MM.1S (cell line): ENCODE data around the gene EDAR.

Source experiments
- DNase-seq: peaks from one replicate; pipeline ENCODE4 v3.0.0-alpha.2; 2015
- H2AFZ ChIP-seq: fragments of 300-600 bp; sonication (generic); 2 replicates; pipeline ENCODE4 v1.6.0; 2016; ENCODE audit warnings: antibody characterized with exemption, low read length
- H3F3A ChIP-seq: fragments of 300-600 bp; sonication (generic); 2 replicates; pipeline ENCODE4 v1.6.1; 2016; ENCODE audit warnings: mild to moderate bottlenecking, antibody characterized with exemption, low read length, moderate library complexity, mixed read lengths; ENCODE audit not compliant: insufficient read depth
- H3K27ac ChIP-seq: fragments of 300-600 bp; sonication (generic); 2 replicates; pipeline ENCODE4 v1.5.1; 2016; ENCODE audit warnings: mild to moderate bottlenecking, low read length
- H3K27me3 ChIP-seq: fragments of 300-600 bp; sonication (generic); replicated peaks from 2 replicates; pipeline ENCODE4 v1.6.0; 2016; ENCODE audit warnings: low read length; ENCODE audit not compliant: insufficient read depth
- H3K36me3 ChIP-seq: fragments of 300-600 bp; sonication (generic); replicated peaks from 2 replicates; pipeline ENCODE4 v1.6.1; 2016; ENCODE audit warnings: mild to moderate bottlenecking, low read length, mixed read lengths; ENCODE audit not compliant: insufficient read depth
- H3K4me1 ChIP-seq: fragments of 300-600 bp; sonication (generic); 2 replicates; pipeline ENCODE4 v1.6.1; 2016; ENCODE audit warnings: low read length, mixed read lengths
- H3K4me2 ChIP-seq: fragments of 300-600 bp; sonication (generic); 2 replicates; pipeline ENCODE4 v1.6.0; 2016; ENCODE audit warnings: low read depth, low read length
- H3K4me3 ChIP-seq: fragments of 300-600 bp; sonication (generic); 2 replicates; pipeline ENCODE4 v1.5.1; 2016; ENCODE audit warnings: low read length, mixed read lengths
- H3K79me2 ChIP-seq: fragments of 300-600 bp; sonication (generic); 2 replicates; pipeline ENCODE4 v1.6.1; 2016; ENCODE audit warnings: mixed run types, low read length, mixed read lengths
- H3K9ac ChIP-seq: fragments of 300-600 bp; sonication (generic); 2 replicates; pipeline ENCODE4 v1.6.1; 2016; ENCODE audit warnings: low read length, mixed read lengths
- H3K9me2 ChIP-seq: fragments of 300-600 bp; sonication (generic); replicated peaks from 2 replicates; pipeline ENCODE4 v1.6.1; 2016; ENCODE audit warnings: mild to moderate bottlenecking, low read length, mixed read lengths; ENCODE audit not compliant: insufficient read depth
- H3K9me3 ChIP-seq: fragments of 300-600 bp; sonication (generic); replicated peaks from 2 replicates; pipeline ENCODE4 v1.6.1; 2016; ENCODE audit warnings: mild to moderate bottlenecking, low read length, mixed read lengths; ENCODE audit not compliant: insufficient read depth
- H4K20me1 ChIP-seq: fragments of 300-600 bp; sonication (generic); 2 replicates; pipeline ENCODE4 v1.6.1; 2016; ENCODE audit warnings: mild to moderate bottlenecking, low read length, moderate library complexity, mixed read lengths; ENCODE audit not compliant: insufficient read depth
- EZH2 ChIP-seq: fragments of 300-600 bp; sonication (generic); optimal IDR thresholded peaks from 2 replicates; pipeline ENCODE3; 2017; ENCODE audit warnings: low read depth, mild to moderate bottlenecking, antibody characterized with exemption, low read length, mixed read lengths
- EZH2phosphoT487 ChIP-seq: fragments of 300-600 bp; sonication (generic); IDR thresholded peaks from 2 replicates; pipeline ENCODE4 v1.6.1; 2018; ENCODE audit warnings: antibody characterized with exemption, low read length
- TF ChIP-seq, protein P1 (sequence below): fragments of 300-600 bp; sonication (generic); IDR thresholded peaks from 2 replicates; pipeline ENCODE4 v1.5.1; 2016; ENCODE audit warnings: antibody characterized with exemption, low read length, mixed read lengths

EDAR gene

DNA sequence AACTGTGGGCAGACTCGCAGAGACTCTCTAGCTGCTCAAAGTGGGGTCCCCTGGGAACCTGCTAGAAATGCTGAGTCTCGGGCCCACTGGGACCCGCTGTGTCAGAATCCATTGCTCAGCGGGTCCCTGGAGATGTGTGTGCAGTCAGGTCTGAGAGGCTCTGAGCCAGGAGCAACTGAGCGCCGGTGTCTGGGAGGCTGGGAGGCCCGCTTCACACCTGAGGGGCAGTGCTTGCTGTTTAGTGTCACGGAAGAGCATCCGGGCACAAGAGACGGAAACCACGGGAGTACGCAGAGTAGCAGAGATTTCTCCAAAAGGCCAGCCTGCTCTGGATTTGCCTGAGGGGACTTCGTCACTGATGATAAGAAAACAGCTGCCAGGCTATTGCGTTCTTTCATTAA is 70.1 kb downstream of the EDAR start:
- Histone ChIP-seq H3F3A (no peaks in the 10 kb centered on the region), H3K9me2 (no peaks in the 10 kb centered on the region), H3K9me3 (no peaks in the 10 kb centered on the region), H3K79me2 (no peaks in the 10 kb centered on the region), H3K4me2 (no peak overlapping the region), H4K20me1 (no peaks in the 10 kb centered on the region), H3K4me3 (no peak overlapping the region), H3K27me3 (no peaks in the 10 kb centered on the region), H3K9ac (no peak overlapping the region), H3K27ac (no peak overlapping the region), H3K4me1 (no peaks in the 10 kb centered on the region), H3K36me3 (no peaks in the 10 kb centered on the region), H2AFZ (no peak overlapping the region)
- TF ChIP-seq, protein P1, sequence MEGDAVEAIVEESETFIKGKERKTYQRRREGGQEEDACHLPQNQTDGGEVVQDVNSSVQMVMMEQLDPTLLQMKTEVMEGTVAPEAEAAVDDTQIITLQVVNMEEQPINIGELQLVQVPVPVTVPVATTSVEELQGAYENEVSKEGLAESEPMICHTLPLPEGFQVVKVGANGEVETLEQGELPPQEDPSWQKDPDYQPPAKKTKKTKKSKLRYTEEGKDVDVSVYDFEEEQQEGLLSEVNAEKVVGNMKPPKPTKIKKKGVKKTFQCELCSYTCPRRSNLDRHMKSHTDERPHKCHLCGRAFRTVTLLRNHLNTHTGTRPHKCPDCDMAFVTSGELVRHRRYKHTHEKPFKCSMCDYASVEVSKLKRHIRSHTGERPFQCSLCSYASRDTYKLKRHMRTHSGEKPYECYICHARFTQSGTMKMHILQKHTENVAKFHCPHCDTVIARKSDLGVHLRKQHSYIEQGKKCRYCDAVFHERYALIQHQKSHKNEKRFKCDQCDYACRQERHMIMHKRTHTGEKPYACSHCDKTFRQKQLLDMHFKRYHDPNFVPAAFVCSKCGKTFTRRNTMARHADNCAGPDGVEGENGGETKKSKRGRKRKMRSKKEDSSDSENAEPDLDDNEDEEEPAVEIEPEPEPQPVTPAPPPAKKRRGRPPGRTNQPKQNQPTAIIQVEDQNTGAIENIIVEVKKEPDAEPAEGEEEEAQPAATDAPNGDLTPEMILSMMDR = no peak
- TF ChIP-seq EZH2 (no peak), EZH2phosphoT487 (no peak)
- DNase-seq = no peak

DNA sequence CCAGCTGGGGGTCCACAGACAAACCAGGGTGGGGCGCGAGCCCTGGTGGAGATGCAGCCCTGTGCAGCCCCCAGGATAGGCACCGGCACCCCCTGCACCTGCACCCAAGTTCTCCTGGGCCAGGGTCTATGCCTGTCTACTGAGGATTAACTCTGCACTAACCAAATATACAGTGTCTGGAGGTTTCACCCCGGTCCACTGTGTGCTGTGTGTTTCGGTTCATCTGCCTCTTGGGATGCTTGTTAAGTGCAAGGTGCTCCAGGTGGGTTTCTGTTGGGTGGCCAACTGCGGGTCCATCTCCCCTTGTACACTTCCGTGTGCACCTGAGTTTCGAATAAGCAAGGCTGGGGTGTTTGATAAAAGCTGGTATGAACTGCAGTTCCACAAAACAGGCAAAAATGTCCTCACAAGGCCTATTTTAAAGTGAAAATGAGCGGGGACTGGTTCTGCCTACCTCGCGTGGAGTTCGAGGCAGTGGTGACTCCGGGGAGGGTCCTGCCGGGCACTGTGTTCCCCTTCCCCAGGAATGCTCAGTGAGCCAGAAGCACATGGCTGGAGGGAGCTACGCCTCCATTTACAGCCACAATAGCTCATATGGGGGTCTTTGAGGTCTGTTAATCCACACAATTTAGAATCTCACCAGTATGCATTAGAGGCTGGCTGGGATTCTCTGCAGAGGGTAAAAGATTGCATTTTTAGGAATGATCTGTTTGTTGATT is 70.7 kb downstream of the EDAR start:
- Histone ChIP-seq H3K4me3 (no peak overlapping the region), H3K4me1 (no peaks in the 10 kb centered on the region), H3K79me2 (no peaks in the 10 kb centered on the region), H3K9ac (no peak overlapping the region), H3K27ac (no peak overlapping the region), H3K9me2 (no peaks in the 10 kb centered on the region), H3K36me3 (no peaks in the 10 kb centered on the region), H4K20me1 (no peaks in the 10 kb centered on the region), H2AFZ (no peak overlapping the region), H3K27me3 (no peaks in the 10 kb centered on the region), H3K4me2 (no peak overlapping the region), H3F3A (no peaks in the 10 kb centered on the region), H3K9me3 (no peaks in the 10 kb centered on the region)
- TF ChIP-seq EZH2phosphoT487 = no peak
- TF ChIP-seq, protein P1 = no peak
- no peak for TF ChIP-seq EZH2
- DNase-seq = no peak

DNA sequence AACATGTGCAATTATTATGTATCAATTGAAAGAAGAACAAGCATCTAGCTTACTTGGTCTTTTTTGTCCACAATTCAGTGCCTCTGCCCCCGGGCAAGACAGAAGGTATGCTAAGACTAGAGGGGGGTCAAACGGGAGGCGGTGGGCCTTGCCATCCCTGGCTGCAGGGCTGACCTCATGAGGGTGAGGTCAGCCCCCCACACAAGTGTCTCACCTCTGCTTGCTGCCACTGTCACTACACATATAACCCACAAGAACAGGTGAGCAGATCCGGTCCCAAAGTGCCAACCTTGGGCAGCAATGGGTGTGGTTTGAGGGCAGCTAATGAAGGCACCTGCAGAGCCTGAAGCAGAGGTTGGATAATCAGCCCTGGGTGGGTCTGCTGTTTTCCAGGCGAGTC is 71.5 kb downstream of the EDAR start:
- no peaks in the 10 kb centered on the region for H3K79me2 ChIP-seq
- H3K36me3 ChIP-seq = no peaks in the 10 kb centered on the region
- H3K4me3 ChIP-seq = no peak overlapping the region
- no peak overlapping the region for H2AFZ ChIP-seq
- H3K27me3 ChIP-seq = no peaks in the 10 kb centered on the region
- H3K9me3 ChIP-seq = no peaks in the 10 kb centered on the region
- H4K20me1 ChIP-seq = no peaks in the 10 kb centered on the region
- H3K4me1 ChIP-seq = no peaks in the 10 kb centered on the region
- no peak overlapping the region for H3K27ac ChIP-seq
- TF ChIP-seq EZH2 (no peak), EZH2phosphoT487 (no peak)
- TF ChIP-seq, protein P1 = no peak
- no peaks in the 10 kb centered on the region for H3F3A ChIP-seq
- H3K9me2 ChIP-seq = no peaks in the 10 kb centered on the region
- DNase-seq = no peak
- H3K4me2 ChIP-seq = no peak overlapping the region
- H3K9ac ChIP-seq = no peak overlapping the region
